DMS153 (cell line): ENCODE measurements around the gene SLC17A2.

ENCODE experiments used
- DNase-seq: peaks from one replicate; lab custom pipeline; 2025; lab: John Stamatoyannopoulos, UW

Gene SLC17A2

GRCh38 chr6:25930532-25931410 is at the start of gene SLC17A2:
SLC17A2 (minus strand) TSS chr6:25930691; CDS start chr6:25925796, 4,895 bp downstream.
- DNase-seq = no peak

- no peak for DNase-seq
These were observed 45.6 kb upstream of the SLC17A2 start for GRCh38 chr6:25975923-25976560.

- DNase-seq = no peak
These were observed 43.5 kb upstream of the SLC17A2 start for GRCh38 chr6:25973923-25974555.

GRCh38 chr6:25972902-25973301 is 42.4 kb upstream of the SLC17A2 start:
- no peak for DNase-seq

GRCh38 chr6:25972128-25972527 is 41.6 kb upstream of the SLC17A2 start:
- no peak for DNase-seq

GRCh38 chr6:25971187-25971821 is 40.8 kb upstream of the SLC17A2 start:
- DNase-seq = no peak

GRCh38 chr6:25968769-25969168 is 38.3 kb upstream of the SLC17A2 start:
- DNase-seq = no peak

- no peak for DNase-seq
These were observed 36.2 kb upstream of the SLC17A2 start for GRCh38 chr6:25966711-25967110.

GRCh38 chr6:25965058-25965457 is 34.6 kb upstream of the SLC17A2 start:
- DNase-seq = no peak

GRCh38 chr6:25963426-25964123 is 33.1 kb upstream of the SLC17A2 start:
- DNase-seq = peak; percentile 60

GRCh38 chr6:25962149-25963127 is 31.9 kb upstream of the SLC17A2 start, which contains the start of gene TRIM38:
TRIM38 (plus strand) TSS chr6:25962802; CDS start chr6:25966523, 3,721 bp downstream.
- peak; percentile 52 for DNase-seq

GRCh38 chr6:25961619-25962148 is 31.2 kb upstream of the SLC17A2 start:
- DNase-seq = no peak

GRCh38 chr6:25960734-25961133 is 30.2 kb upstream of the SLC17A2 start:
- no peak for DNase-seq

- DNase-seq = no peak
These were observed 29.5 kb upstream of the SLC17A2 start for GRCh38 chr6:25959890-25960536.

- no peak for DNase-seq
These were observed 28.2 kb upstream of the SLC17A2 start for GRCh38 chr6:25958700-25959162.

GRCh38 chr6:25956226-25956625 is 25.7 kb upstream of the SLC17A2 start:
- DNase-seq = no peak

- no peak for DNase-seq
These were observed 24.3 kb upstream of the SLC17A2 start for GRCh38 chr6:25954756-25955155.

GRCh38 chr6:25953733-25954132 is 23.2 kb upstream of the SLC17A2 start:
- no peak for DNase-seq

- no peak for DNase-seq
These were observed 22.0 kb upstream of the SLC17A2 start for GRCh38 chr6:25952535-25952934.
